Measurements from ENCODE around the gene RIN3.
"Not testable (repeated sequence)": the region's sequence is repeated elsewhere in the genome, so short reads cannot be mapped to it uniquely, and the experiment has no call there.

Gene RIN3

DNA sequence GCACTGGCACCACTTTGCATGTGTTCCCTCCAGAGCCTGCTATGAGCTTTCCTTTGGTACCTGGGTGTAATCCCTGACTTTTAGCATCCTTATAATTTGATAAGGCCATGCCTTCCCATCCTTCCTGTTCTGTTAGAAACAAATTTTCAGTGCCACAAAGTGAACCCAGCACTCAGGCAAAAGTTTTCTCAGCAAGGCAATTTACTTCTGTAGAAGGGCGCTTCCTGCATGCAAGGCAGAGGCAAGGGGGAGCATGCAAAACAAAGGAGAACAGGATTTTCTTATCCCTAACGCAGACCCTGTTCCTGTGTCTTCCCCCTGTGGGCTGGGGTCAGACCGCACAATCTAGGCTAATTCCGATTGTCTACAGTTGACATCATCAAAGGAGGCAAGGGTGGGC, 108.7 kb downstream of the RIN3 start:
- DNase-seq (ENCODE audit: extremely low read depth in 1 of 2, low read depth in 1 of 2), result no peak

DNA sequence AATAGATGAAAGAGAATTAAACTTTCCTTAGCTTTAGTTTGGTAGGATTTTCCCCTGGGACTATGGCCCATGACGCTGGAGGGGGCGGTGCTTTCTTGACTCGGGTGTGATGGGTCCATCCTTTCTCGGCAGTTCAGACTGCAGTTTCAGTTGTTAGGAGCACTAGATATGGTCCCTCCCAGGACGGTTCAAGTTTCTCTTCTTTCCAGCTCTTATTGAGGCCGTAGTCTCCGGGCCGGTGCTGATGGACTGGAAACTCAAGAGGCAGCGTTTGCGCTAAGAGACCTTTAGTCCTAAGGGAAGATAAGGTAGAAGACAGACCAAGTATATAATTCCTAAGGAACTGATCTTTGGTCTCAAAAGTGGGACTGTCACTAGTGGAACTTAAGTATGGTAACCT, 111.2 kb downstream of the RIN3 start:
- DNase-seq (ENCODE audit: extremely low read depth in 1 of 2, low read depth in 1 of 2), result no peak

DNA sequence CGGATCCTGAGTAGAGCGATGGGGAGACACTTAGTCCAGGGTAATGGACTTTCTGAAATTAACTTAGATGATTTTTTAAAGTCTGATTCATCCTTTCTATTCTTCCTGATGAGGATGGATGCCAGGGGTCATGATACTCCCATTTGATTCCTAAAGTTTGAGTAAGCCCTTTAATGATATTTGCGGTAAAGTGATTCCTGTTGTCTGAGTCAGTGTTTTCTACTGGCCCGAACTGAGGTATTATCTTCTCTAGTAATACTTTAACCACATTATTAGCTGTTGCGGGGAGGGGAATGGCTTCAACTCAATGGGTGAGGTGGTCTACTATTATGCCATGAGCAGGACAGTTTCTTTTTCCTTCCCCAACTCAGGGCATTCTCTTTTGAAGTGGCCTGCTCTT, 111.6 kb downstream of the RIN3 start:
- DNase-seq (ENCODE audit: extremely low read depth in 1 of 2, low read depth in 1 of 2), result no peak

DNA sequence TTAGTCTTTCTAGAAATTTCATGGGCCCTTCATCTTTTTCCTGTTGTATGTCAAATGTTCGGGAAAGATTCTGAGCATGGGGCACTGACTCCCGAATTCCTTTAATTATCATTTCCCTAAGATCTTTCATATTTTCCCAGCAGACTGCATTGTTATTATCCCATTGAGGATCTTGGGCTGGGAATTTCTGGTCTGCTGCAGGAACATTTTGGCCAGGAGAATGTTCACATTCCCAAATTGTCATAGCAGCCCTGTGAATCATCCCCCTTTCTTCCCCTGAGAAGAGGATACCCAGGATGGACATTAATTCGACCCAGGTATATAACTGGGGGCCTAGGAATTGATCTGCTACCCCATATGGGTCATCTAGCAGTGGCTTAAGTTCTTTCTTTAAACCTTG, 112.5 kb downstream of the RIN3 start:
- no peak for DNase-seq (ENCODE audit: extremely low read depth in 1 of 2, low read depth in 1 of 2)

DNA sequence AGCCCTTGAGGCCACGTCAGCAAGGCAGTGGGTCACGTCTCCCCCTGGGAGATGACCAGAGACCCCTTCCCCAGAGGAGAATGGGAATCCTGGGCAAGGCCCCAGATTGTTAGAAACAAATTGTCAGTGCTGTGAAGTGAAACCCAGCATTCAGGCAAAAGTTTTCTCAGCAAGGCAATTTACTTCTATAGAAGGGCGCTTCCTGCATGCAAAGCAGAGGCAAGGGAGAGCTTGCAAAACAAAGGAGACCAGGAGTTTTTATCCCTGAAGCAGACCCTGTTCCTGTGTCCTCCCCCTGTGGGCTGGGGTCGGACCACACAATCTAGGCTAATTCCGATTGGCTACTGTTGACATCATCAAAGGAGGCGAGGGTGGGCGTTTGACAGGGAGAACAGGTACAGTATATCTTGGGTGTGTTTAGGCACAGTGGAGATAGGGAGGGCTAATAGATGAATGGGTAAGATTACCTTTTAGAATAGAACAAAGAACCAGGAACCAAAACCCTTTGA, 114.2 kb downstream of the RIN3 start:
- DNase-seq (ENCODE audit: extremely low read depth in 1 of 2, low read depth in 1 of 2), result no peak

DNA sequence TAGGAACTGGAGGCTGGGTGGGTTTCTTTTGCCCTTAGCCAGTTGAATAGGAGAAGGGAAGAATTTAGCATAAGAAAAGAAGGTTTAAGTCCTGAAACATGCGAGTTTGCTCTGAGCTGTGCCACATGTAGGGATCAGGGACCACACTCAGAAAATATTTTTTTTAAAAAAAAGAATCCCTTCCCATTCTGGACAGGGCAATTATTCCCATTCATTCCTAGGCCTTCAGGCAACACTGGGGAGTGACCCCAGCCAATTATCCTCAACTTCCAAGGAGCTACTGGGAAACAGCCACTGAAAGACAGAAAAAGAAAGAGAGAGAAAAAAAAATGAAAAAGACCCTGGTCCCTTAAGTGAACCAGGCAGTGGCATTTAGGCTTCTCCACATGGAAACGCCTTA, 115.1 kb downstream of the RIN3 start:
- no peak for DNase-seq (ENCODE audit: extremely low read depth in 1 of 2, low read depth in 1 of 2)

DNA sequence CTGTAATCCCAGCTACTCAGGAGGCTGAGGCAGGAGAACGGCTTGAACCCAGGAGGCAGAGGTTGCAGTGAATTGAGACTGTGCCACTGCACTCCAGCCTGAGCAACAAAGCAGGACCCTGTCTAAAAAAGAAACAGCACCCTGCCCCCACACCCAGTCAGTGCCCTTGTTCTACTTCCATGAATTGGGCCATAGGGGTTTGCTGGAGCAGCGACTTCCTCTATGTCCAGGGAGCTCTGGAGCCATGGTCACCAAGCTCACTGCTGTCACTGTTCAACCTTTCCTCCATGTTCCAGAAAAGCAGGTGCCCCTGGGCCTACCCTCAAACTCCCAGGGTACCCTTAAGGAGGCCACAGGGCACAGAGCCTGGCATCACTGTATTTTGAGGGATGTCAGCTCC, 116.8 kb downstream of the RIN3 start:
- DNase-seq (ENCODE audit: extremely low read depth in 1 of 2, low read depth in 1 of 2), result no peak

DNA sequence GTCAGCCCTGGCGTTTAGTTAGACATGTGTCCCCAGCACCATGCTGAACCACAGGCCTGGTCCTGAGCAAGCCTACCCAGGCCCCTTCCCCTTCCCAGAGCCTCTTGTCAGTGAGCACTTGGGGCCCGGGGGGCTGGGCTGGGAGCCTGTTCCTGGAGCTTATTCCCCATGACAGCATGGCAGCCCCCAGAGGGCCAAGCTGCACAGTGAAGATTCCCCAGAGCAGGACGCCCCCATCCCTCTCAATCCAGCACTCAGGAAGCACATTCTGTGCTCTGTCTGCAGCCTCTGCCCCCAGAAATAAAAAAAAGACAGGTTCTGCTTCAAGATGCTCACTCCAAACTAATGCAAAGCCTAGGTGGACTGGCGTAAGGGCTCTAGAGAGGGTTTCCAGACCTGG, 117.5 kb downstream of the RIN3 start:
- DNase-seq (ENCODE audit: extremely low read depth in 1 of 2, low read depth in 1 of 2), result no peak

DNA sequence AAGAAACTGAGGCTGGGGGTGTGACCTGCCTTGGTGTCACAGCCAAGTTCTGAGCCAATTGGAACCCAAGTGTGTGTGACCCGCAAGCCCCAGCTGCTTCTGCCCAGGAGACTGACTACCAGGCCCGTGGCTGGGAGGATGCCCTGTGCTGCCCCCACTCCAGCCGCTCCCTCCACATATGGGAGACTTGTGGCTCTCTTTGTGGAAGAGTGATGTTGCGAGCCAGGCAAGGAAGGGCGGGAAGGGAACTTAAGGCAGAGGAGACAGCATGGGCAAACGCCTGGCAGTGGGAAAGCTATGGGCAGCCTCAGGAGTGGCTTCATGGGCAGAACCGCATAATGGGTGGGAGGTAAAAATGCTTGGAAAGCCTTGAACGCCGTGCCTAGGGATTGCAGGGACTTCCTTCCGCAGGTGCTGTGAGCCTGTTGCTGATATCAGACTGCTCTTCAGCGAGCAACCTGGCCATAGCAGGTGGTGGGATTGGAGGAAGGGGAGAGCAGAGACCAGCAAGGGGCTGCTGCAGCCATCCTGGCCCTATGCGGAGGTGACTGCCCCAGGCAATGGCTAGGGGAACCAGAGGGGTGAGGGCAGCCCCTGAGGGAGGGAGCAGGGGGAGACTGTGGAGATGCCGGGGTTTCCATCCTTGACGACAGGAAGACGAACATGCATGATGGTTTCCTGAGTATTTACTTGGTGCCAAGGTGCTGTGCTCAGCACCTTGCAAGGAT, 119.1 kb downstream of the RIN3 start:
- DNase-seq (ENCODE audit: extremely low read depth in 1 of 2, low read depth in 1 of 2), result no peak

DNA sequence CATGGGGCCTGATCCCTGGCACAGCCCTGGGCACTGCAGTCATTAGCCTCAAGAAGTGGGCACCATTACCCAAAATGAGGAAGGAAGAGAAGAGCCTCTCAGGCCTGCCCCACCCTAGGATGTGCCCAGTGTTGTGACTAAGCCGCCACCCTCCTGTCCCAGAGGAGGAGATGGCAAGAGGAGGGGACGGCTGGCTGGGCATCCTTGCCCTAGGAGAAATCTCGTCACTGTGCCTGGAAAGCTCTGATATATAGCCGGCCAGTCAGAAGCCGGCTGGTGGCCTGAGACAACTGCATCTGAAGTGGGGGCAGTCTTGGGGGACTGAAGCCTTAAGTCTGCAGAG, 119.7 kb downstream of the RIN3 start:
- no peak for DNase-seq (ENCODE audit: extremely low read depth in 1 of 2, low read depth in 1 of 2)

DNA sequence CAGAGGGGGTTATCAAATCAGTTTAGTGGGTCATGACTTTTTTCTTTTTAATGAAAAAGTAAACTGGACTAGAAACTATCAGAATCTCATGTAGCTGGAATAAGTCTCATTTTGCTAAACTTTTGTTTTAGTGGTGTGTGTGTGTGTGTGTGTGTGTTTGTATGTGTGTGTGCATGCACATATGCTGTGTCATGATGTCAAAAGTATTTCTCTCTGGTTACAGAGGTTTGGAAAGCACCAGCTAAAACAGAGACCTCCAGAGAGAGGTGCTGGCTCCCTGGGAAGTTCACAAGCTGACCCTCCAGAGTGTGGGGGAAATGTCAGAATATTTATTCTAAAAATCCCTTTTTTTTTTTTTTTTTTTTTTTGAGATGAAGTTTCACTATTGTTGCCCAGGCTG, 120.1 kb downstream of the RIN3 start:
- no peak for DNase-seq (ENCODE audit: extremely low read depth in 1 of 2, low read depth in 1 of 2)

DNA sequence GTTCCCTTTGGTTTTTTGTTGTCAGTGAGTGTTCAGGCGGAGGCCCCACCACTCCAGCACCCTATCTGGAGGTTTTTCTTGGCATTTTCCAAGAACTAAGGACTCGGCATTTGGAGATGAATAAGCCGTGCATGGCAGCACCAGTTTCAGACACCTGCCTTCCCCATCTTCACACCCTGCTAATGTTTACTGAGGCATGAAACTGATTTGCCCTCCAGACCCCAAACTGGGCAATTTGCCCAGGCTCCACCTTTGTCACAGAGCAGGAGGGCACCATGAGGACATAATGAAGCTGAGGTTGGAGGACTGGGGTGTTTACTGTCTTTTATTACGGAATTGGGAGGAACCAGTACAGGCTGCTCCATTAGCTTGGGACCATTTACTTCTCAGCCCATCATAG, 121.5 kb downstream of the RIN3 start:
- no peak for DNase-seq (ENCODE audit: extremely low read depth in 1 of 2, low read depth in 1 of 2)

DNA sequence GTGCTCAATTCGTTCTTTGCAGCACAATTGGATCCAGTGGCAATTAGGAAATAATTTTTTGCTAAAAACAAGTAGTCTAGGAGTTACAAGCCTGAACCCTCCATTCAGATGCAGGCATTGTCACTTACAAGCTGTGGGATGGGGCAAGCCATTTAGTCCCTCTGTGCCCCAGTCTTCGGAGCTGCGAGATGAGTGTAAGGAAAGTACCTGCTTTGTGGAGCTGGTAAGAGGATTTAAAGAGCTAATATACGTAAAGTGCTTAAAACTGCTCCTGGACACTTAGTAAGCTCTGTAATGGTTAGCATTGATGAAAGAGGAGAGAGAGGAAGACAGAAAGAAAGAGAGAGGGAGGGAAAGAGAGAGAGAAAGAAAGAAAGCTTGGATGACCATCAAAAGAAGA, 122.3 kb downstream of the RIN3 start:
- no peak for DNase-seq (ENCODE audit: extremely low read depth in 1 of 2, low read depth in 1 of 2)

DNA sequence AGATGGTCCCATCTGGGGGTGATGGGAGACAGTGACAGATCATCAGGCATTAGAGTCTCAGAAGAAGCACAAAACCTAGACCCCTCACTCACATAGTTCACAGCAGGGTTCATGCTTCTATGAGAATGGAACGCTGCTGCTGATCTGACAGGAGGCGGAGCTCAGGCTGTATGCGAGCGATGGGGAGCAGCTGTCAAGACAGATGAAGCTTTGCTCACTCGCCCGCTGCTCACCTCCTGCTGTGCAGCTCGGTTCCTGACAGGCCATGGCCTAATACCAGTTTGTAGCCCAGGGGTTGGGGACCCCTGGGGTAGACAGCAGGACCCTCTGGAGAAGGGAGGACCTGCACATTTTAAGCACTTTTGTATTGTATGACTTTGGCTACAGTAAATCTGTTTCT, 123.6 kb downstream of the RIN3 start:
- no peak for DNase-seq (ENCODE audit: extremely low read depth in 1 of 2, low read depth in 1 of 2)

DNA sequence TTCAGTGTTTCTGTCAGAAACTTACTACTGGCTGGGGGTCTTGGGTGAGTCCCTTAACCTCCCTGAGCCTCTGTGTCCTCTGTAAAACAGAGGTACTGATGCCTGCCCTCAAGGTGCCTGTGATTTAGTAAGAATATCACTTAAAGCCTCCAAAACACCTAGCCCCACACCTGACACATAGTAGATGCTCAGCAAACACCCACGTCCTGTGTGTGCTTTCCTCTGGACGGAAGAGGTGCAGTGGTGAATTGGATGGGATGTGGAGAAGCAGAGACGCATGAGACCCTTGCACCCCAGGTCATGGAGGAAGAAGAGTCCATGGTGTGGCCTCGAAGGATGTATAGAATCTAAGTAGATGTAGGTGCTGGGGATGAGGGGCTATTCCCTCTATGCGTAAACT, 124.3 kb downstream of the RIN3 start:
- DNase-seq (ENCODE audit: extremely low read depth in 1 of 2, low read depth in 1 of 2), result no peak

DNA sequence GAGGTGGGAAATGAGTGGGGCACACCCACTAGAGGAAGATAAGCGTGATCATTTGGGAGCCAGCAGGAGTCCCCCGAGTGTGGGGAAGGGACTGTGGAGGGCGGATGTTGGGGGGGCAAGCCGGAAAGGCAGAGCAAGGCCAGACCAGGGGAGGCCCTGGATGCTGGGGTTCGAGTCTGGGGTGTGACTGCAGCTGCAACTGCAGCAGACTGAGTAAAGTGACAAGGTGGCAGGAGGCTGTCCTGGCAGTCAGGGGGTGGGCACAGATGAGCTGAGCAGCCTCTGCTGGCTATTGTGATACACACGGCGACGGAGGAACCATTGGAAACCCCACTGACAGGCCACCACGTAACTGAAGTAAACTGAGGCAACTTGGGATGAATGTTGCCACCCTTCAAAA, 124.7 kb downstream of the RIN3 start:
- no peak for DNase-seq (ENCODE audit: extremely low read depth in 1 of 2, low read depth in 1 of 2)

DNA sequence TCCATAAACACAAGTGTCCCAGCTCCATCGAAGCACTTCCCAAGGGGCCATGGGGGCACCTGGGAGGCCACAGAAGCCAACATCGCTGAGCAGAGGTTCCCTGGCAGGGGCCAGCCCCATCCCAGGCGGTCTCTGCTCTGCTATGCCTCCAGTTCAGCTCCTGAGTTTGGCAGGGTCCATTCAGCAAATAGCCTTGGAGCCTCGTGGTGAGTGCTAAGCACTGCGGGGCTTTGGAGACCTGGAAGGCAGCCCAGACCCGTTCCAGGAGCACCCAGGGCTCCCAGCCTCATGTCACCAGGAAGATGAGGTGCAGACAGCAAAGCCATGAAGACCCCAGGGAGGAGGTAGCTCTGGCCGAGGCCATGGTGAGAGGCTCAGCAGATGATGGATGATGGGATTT, 125.3 kb downstream of the RIN3 start:
- DNase-seq (ENCODE audit: extremely low read depth in 1 of 2, low read depth in 1 of 2), result no peak

DNA sequence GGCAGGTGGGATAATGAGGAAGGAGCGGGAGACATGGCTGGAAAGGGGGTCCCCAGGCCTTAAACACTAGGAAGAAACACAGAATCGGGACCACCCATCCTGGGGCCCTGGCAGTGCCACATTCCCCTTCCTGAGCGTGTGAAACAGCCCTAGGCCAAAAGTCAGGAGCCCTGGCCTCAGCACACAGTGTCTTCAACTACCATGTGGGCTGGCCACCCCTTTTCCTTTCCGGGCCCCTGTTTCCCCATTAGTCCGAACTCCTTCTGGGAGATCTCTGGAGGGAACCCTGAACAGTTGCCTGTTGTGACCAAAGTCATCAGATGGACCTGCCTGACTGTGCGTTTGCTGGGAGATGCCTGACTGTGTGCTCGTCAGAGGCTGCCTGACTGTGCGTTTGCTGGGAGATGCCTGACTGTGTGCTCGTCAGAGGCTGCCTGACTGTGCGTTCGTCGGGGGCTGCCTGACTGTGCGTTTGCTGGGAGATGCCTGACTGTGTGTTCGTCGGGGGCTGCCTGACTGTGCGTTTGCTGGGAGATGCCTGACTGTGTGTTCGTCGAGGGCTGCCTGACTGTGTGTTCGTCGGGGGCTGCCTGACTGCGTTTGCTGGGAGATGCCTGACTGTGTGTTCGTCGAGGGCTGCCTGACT, 126.0 kb downstream of the RIN3 start:
- DNase-seq (ENCODE audit: extremely low read depth in 1 of 2, low read depth in 1 of 2), result not testable (repeated sequence)

DNA sequence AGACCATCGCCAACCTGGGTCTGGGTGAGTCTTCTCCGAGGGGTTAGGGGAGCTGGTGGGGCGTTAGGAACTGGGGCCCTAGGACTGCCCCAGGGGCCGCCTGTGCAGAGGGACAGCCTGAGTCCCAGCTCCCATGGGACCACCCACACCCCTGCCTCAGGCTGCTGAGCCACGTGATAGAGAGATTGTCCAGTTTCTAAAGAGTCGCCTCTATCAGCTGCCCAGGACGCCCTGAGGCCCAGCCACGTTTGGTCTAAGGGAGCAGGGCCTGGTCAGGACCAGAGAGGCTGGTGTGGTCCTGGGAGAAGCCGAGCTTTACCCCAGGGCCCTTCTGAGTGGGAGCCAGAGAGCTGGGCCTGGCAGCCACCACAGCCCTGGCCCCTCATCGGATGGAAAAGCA, 127.7 kb downstream of the RIN3 start:
- no peak for DNase-seq (ENCODE audit: extremely low read depth in 1 of 2, low read depth in 1 of 2)

DNA sequence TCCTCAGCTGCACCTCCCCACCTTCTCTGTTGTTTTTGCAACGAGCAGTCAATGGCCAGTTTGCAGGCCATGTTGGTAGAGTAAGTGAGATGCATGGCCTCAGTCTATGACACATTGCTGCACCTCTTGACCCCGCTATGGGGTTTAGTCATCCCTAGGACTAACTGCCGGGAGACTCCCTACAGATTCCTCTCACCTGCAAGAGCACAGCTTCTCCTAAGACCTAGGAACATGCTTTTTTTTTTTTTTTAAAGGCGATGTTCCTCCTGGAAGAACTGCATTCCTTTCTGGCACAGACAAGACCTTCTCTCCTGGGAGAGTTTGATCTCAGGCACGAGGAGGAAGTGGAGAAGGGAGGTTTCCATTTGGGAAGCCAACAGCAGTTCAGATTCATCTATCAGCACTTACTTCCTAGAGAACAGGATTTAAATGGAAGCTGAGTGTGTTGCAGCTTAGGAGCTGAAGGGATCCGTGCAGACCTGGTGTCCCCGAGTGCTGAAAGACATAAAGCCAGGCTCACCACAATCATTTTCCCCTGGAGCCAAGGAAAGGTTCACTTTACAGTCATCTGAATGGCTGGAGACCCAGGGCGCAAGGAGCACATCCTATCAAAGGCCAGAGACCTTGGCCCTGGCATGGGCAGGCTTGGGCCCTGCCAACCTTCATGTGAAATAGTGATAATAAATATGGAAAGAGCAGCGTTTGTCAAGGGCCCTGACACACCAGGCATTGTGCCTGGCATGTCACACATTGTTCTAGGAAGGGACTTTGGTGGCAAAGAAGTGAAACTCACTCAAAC, 130.8 kb downstream of the RIN3 start:
- DNase-seq (ENCODE audit: extremely low read depth in 1 of 2, low read depth in 1 of 2), result no peak

DNA sequence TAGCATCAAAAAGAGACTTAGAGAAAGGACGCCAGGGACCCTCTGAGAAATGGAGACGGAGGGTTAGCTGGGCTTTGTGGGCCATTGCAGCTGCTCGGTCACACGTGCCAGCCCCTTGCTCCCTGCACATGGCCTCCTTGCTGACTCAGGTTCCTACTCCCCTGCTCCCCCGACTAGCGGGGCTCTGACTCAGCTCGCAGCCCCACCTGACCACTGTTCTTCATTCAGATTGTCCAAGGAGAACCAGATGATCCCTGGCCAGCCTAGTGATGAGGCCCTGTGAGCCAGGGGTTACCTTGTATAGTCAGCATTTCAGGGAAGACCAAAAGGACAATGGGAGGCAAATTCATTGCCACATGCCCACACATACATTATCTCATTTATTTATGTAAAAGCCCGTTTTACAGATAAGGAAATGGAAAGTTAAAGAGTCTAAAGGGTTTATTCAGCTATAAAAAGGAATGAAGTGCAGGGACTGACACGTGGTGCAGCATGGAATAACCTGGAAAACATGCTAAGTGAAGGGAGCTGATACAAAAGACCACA, 131.5 kb downstream of the RIN3 start:
- no peak for DNase-seq (ENCODE audit: extremely low read depth in 1 of 2, low read depth in 1 of 2)

All from activated CD8-positive, alpha-beta memory T cell treated with anti-CD3 and anti-CD28 coated beads for 1 hour (primary cell).